Gastroesophageal sphincter (tissue), 4 donors: Measurements from ENCODE around the gene TMEM242. TPM values are rescaled to one million over a fixed set of nuclear protein-coding genes. Genes with fewer than 3 reads are reported as not detected.

Source experiments
- ATAC-seq: fragments of 150-250 bp; one replicate; pipeline ENCODE4 v1.9.1; 2016; ENCODE audit warnings: mild to moderate bottlenecking, moderate library complexity
- H3K27ac ChIP-seq, 4 donors: fragments of 200-600 bp; sonication (generic) in 3 of 4; 1 replicate in 3 of 4; 2 replicates in 1 of 4; pipeline ENCODE4 v1.5.1; 2016 to 2019
- H3K27me3 ChIP-seq: fragments of 200-600 bp; sonication (generic); one replicate; pipeline ENCODE4 v1.5.1; 2019
- H3K36me3 ChIP-seq, 2 donors: fragments of 200-600 bp; sonication (generic); one replicate each; pipeline ENCODE4 v1.5.1; 2019; ENCODE audit warnings: control low read depth in 1 of 2
- H3K4me1 ChIP-seq, 3 donors: fragments of 200-600 bp; sonication (generic); 1 replicate in 2 of 3; 2 replicates in 1 of 3; pipeline ENCODE4 v1.5.1; 2016 to 2019; ENCODE audit warnings: control low read depth in 2 of 3
- H3K4me3 ChIP-seq, 2 donors: fragments of 200-600 bp; sonication (generic); one replicate each; pipeline ENCODE4 v1.5.1; 2019; ENCODE audit warnings: mild to moderate bottlenecking in 1 of 2, moderate library complexity in 1 of 2
- H3K9me3 ChIP-seq, 3 donors: fragments of 200-600 bp; sonication (generic); one replicate each; pipeline ENCODE4 v1.5.1; 2017 to 2019; ENCODE audit warnings: control low read depth in 2 of 3
- EP300 ChIP-seq: sonication (generic); formaldehyde crosslinking; IDR thresholded peaks from one replicate; pipeline ENCODE4 v1.6.1; 2017; ENCODE audit warnings: antibody characterized with exemption, mild to moderate bottlenecking
- POLR2A ChIP-seq, 2 donors: fragments of 450-650 bp; IDR thresholded peaks; one replicate each; pipeline ENCODE4 v1.6.1; 2017; ENCODE audit warnings: antibody characterized with exemption in 2 of 2, mild to moderate bottlenecking in 2 of 2, moderate library complexity in 1 of 2
- POLR2AphosphoS5 ChIP-seq: sonication (generic); formaldehyde crosslinking; IDR thresholded peaks from one replicate; pipeline ENCODE4 v1.6.1; 2017; ENCODE audit warnings: antibody characterized with exemption
- WGBS, 2 donors: methylation state at CpG; one replicate each; pipeline ENCODE4 v1.1.5; 2018; ENCODE audit warnings: low coverage in 1 of 2; 5-methylcytosine and 5-hydroxymethylcytosine counted together
- total RNA-seq, 4 donors: library from RNA; depleted of rRNA; stranded (reverse); fragments of >200 nt; gene quantifications; one replicate each; pipeline ENCODE4 v1.1.0, GENCODE V29; 2016
- TF ChIP-seq, protein P1 (sequence below), 4 experiments: fragments of 200-600 bp in 2 of 4; fragments of 450-650 bp in 2 of 4; sonication (generic) in 1 of 4; IDR thresholded peaks; one replicate each; pipeline ENCODE4 v1.5.1; 2017 to 2019; ENCODE audit warnings: antibody characterized with exemption in 4 of 4, mild to moderate bottlenecking in 2 of 4, moderate library complexity in 2 of 4

TMEM242 gene
- total RNA-seq, 4 donors from 2014 or later, result 6.6 to 8.4 (median 7.6) TPM

DNA sequence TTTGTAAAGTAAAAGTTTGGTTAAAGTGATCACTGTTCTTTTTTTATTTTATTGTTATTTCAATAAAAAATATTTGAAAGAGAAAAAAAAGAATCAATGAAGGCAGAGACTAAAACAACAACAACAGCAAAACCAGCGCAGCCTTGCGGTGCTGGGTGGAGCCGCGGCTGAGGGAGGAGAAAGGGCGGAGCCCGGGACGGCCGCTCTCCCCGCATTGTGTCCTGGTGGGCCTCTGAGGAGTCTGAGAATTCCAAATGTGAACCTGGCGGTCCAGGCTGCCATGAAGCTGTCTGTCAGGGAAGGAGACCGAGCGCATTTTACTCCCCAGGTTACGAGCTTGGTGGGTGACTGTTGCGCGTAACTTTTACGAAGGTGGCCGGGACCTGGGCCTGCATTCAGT lies 43.2 kb downstream of the TMEM242 start:
- 66% methylated on average over 17 of the region's 17 CpGs; no CpG with 5 or more reads in 1 of the 2 donors for WGBS, 2 donors
- peaks cover 0 to 4% (median 2%) of the 10 kb centered on the region in 3 donors for H3K4me1 ChIP-seq
- no peak for ATAC-seq

DNA sequence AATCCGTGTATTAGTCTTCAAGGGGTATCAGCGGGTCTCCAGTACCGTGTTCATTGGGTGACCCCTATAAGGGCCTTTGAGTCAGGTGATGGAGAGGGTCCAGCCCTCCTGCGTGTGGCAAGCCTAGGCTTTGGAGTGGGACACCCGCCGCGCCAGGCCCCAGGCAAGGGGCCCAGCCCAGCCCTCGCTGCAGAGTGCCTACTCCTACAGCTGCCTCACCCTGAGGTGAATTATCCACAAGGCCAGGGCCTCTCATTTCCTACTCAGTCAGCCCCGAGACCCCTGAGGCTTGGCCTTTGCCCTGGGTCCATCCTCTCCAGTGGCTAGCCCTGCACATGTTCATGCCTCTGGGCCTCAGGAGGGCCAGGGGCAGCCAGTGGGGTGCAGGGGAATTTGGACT lies 45.1 kb downstream of the TMEM242 start:
- H3K4me3 ChIP-seq, result no peak overlapping the region
- H3K4me1 ChIP-seq, result peaks cover 0 to 21% (median 4%) of the 10 kb centered on the region in 3 donors
- TF ChIP-seq EP300 (no peak), POLR2AphosphoS5 (no peak), POLR2A (IDR thresholded peaks at IDR 0.05) (no peak)
- TF ChIP-seq, protein P1, sequence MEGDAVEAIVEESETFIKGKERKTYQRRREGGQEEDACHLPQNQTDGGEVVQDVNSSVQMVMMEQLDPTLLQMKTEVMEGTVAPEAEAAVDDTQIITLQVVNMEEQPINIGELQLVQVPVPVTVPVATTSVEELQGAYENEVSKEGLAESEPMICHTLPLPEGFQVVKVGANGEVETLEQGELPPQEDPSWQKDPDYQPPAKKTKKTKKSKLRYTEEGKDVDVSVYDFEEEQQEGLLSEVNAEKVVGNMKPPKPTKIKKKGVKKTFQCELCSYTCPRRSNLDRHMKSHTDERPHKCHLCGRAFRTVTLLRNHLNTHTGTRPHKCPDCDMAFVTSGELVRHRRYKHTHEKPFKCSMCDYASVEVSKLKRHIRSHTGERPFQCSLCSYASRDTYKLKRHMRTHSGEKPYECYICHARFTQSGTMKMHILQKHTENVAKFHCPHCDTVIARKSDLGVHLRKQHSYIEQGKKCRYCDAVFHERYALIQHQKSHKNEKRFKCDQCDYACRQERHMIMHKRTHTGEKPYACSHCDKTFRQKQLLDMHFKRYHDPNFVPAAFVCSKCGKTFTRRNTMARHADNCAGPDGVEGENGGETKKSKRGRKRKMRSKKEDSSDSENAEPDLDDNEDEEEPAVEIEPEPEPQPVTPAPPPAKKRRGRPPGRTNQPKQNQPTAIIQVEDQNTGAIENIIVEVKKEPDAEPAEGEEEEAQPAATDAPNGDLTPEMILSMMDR (IDR thresholded peaks at IDR 0.05), result no peak
- H3K27me3 ChIP-seq, result no peaks in the 10 kb centered on the region
- no peaks in the 10 kb centered on the region for H3K9me3 ChIP-seq
- H3K36me3 ChIP-seq, result no peaks in the 10 kb centered on the region
- H3K27ac ChIP-seq, result no peak overlapping the region
- WGBS, 2 donors, result 81 to 83% methylated on average over 1 to 6 of the region's 9 CpGs
- ATAC-seq, result no peak

More for the DNA sequence above, 43.2 kb downstream of the TMEM242 start:
- Histone ChIP-seq H3K27ac (no peak overlapping the region), H3K4me3 (no peak overlapping the region), H3K27me3 (no peaks in the 10 kb centered on the region), H3K9me3 (no peaks in the 10 kb centered on the region), H3K36me3 (no peaks in the 10 kb centered on the region)
- no peak for TF ChIP-seq EP300
- no peak for TF ChIP-seq POLR2A (IDR thresholded peaks at IDR 0.05)
- TF ChIP-seq POLR2AphosphoS5, result no peak
- TF ChIP-seq, protein P1 (IDR thresholded peaks at IDR 0.05), result no peak

DNA sequence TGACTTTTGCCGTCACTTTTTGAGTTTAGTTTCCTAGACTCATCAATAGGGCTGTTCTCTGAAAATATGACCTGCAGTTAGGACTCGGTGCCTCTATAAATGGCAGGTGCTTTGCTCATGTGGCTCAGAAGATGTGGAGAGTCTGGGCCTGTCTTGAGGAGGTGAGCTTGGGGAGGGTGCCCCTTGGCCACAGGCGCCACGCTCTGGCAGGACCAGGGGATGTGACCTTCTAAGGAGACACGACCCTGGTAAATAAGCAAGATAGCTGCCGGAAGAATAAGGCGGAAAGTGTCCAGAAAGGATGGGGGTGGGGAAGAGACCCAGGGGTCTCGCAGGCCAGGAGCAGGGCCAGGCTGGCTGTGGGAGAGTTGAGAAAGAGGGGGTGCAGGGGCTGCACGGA lies 46.6 kb downstream of the TMEM242 start:
- Histone ChIP-seq H3K4me3 (no peak overlapping the region), H3K27ac (no peak overlapping the region), H3K4me1 (peaks cover 0 to 21% (median 4%) of the 10 kb centered on the region in 3 donors), H3K9me3 (no peaks in the 10 kb centered on the region), H3K27me3 (no peaks in the 10 kb centered on the region), H3K36me3 (no peaks in the 10 kb centered on the region)
- ATAC-seq, result no peak
- TF ChIP-seq, protein P1 (IDR thresholded peaks at IDR 0.05), result no peak
- TF ChIP-seq EP300, result no peak
- TF ChIP-seq POLR2AphosphoS5, result no peak
- TF ChIP-seq POLR2A (IDR thresholded peaks at IDR 0.05), result no peak
- WGBS, 2 donors, result 22 to 83% methylated on average over 1 to 6 of the region's 9 CpGs

DNA sequence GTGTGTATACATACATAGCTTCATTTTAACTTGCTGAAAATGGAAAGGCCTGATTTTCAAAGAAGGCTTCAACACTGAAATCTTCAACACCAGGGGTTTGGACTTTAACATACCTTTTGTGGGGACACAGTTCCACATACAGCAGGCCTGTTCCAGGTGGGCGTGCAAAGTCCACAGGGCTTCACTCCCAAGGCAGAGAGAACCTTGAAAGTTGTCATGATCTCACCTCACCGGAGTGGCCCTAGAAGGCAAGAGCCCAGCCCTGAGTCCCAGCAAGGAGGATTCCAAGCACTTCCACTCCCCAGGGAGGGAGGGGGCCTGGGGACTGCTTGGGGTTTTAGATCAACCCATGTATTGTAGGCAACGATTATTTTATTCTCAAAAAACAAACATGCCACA lies 47.2 kb downstream of the TMEM242 start:
- H3K27me3 ChIP-seq, result no peaks in the 10 kb centered on the region
- WGBS, 2 donors, result 67 to 83% methylated on average over 1 of the region's 3 CpGs

More for the DNA sequence above, 47.2 kb downstream of the TMEM242 start:
- no peak for TF ChIP-seq POLR2AphosphoS5
- TF ChIP-seq POLR2A (IDR thresholded peaks at IDR 0.05), result no peak
- no peak for TF ChIP-seq EP300
- TF ChIP-seq, protein P1 (IDR thresholded peaks at IDR 0.05), result no peak
- Histone ChIP-seq H3K9me3 (no peaks in the 10 kb centered on the region), H3K36me3 (no peaks in the 10 kb centered on the region), H3K27ac (no peak overlapping the region), H3K4me3 (no peak overlapping the region), H3K4me1 (peaks cover 0 to 21% (median 4%) of the 10 kb centered on the region in 3 donors)
- no peak for ATAC-seq
